Measurements from ENCODE around the gene MOB3C. TPM values are rescaled to one million over a fixed set of nuclear protein-coding genes. Genes with fewer than 3 reads are reported as not detected.
A peak's percentile ranks its signal among the peaks of the same experiment; 100 is the strongest.
"Not testable (repeated sequence)": the region's sequence is repeated elsewhere in the genome, so short reads cannot be mapped to it uniquely, and the experiment has no call there.

The MOB3C gene
- polyA plus RNA-seq, 1 experiment = 11.9 TPM

- no peaks in the 10 kb centered on the region for H3K9me3 ChIP-seq (ENCODE audit: control insufficient read depth, insufficient read depth, low read length)
- CTCF ChIA-PET = no interaction called here
Observed at GRCh38 chr1:46656643-46657042, 40.0 kb upstream of the MOB3C start.

GRCh38 chr1:46655848-46656247 is 39.2 kb upstream of the MOB3C start:
- no peak for DNase-seq (ENCODE audit: low read depth, low spot score)
- H3K27me3 ChIP-seq (ENCODE audit: control insufficient read depth, insufficient read depth, low read length) = no peaks in the 10 kb centered on the region
- ChIA-PET CTCF (interaction anchor here (0.5 kb wide), 1 partner anchor 89 kb away, joined by 4 read pairs; no protein-coding TSS in a partner anchor), POLR2A (no interaction called here)
- TF ChIP-seq CTCF (IDR thresholded peaks at IDR 0.05; ENCODE audit: low read depth, low read length) = no peak
- no peak overlapping the region for H3K4me3 ChIP-seq (ENCODE audit: low read depth, low read length)
- no peak overlapping the region for H3K27ac ChIP-seq (ENCODE audit: low read depth, low read length)
- no peaks in the 10 kb centered on the region for H3K9me3 ChIP-seq (ENCODE audit: control insufficient read depth, insufficient read depth, low read length)

More at GRCh38 chr1:46656643-46657042, 40.0 kb upstream of the MOB3C start:
- DNase-seq (ENCODE audit: low read depth, low spot score) = no peak
- Histone ChIP-seq H3K27me3 (ENCODE audit: control insufficient read depth, insufficient read depth, low read length) (no peaks in the 10 kb centered on the region), H3K27ac (ENCODE audit: low read depth, low read length) (no peak overlapping the region), H3K4me3 (ENCODE audit: low read depth, low read length) (no peak overlapping the region)
- no peak for TF ChIP-seq CTCF (IDR thresholded peaks at IDR 0.05; ENCODE audit: low read depth, low read length)
- POLR2A ChIA-PET = no interaction called here

GRCh38 chr1:46654698-46655097 is 38.1 kb upstream of the MOB3C start:
- H3K27me3 ChIP-seq (ENCODE audit: control insufficient read depth, insufficient read depth, low read length); H3K4me3 ChIP-seq (ENCODE audit: low read depth, low read length); DNase-seq (ENCODE audit: low read depth, low spot score); H3K27ac ChIP-seq (ENCODE audit: low read depth, low read length); POLR2A ChIA-PET; H3K9me3 ChIP-seq (ENCODE audit: control insufficient read depth, insufficient read depth, low read length): not testable (repeated sequence)
- CTCF ChIA-PET = interaction anchor here (0.6 kb wide), 1 partner anchor 17 kb away, joined by 6 read pairs; no protein-coding TSS in a partner anchor

GRCh38 chr1:46654012-46654411 is 37.4 kb upstream of the MOB3C start:
- no peak for DNase-seq (ENCODE audit: low read depth, low spot score)

GRCh38 chr1:46653405-46653958 is 36.9 kb upstream of the MOB3C start:
- Histone ChIP-seq H3K27me3 (ENCODE audit: control insufficient read depth, insufficient read depth, low read length) (no peaks in the 10 kb centered on the region), H3K9me3 (ENCODE audit: control insufficient read depth, insufficient read depth, low read length) (peaks cover 8% of the 10 kb centered on the region), H3K27ac (ENCODE audit: low read depth, low read length) (no peak overlapping the region), H3K4me3 (ENCODE audit: low read depth, low read length) (peak overlapping the region; percentile 33)
- no peak for TF ChIP-seq CTCF (IDR thresholded peaks at IDR 0.05; ENCODE audit: low read depth, low read length)
- DNase-seq (ENCODE audit: low read depth, low spot score) = peak; percentile 23
- ChIA-PET CTCF (interaction anchor here (0.6 kb wide), 3 partner anchors 16 to 1911 kb away, joined by 3 to 6 read pairs (median 4); no protein-coding TSS in a partner anchor), POLR2A (interaction anchor here (1.0 to 1.5 kb wide), 3 partner anchors 10 to 14 kb away, joined by 3 to 5 read pairs (median 4); partner anchors contain the start of gene ATPAF1)

More at GRCh38 chr1:46654012-46654411, 37.4 kb upstream of the MOB3C start:
- H3K9me3 ChIP-seq (ENCODE audit: control insufficient read depth, insufficient read depth, low read length) = peaks cover 8% of the 10 kb centered on the region
- no peak overlapping the region for H3K4me3 ChIP-seq (ENCODE audit: low read depth, low read length)
- H3K27me3 ChIP-seq (ENCODE audit: control insufficient read depth, insufficient read depth, low read length) = no peaks in the 10 kb centered on the region
- CTCF ChIA-PET = interaction anchor here (0.6 kb wide), 2 partner anchors 247 to 1911 kb away, joined by 3 to 6 read pairs; no protein-coding TSS in a partner anchor
- POLR2A ChIA-PET = interaction anchor here (1.1 to 1.5 kb wide), 2 partner anchors 11 to 13 kb away, joined by 3 to 5 read pairs; no protein-coding TSS in a partner anchor
- TF ChIP-seq CTCF (IDR thresholded peaks at IDR 0.05; ENCODE audit: low read depth, low read length) = no peak
- no peak overlapping the region for H3K27ac ChIP-seq (ENCODE audit: low read depth, low read length)

Data from AG04450 (cell line).